GM04504 (cell line): ENCODE data around the gene MID1.

ENCODE experiments used
- DNase-seq: peaks from one replicate; pipeline ENCODE4 v3.0.0-alpha.2; 2012; ENCODE audit warnings: low read depth

Gene MID1

GRCh38 chrX:10485326-10485725 is 135.1 kb downstream of the MID1 start:
- DNase-seq, result no peak

DNA sequence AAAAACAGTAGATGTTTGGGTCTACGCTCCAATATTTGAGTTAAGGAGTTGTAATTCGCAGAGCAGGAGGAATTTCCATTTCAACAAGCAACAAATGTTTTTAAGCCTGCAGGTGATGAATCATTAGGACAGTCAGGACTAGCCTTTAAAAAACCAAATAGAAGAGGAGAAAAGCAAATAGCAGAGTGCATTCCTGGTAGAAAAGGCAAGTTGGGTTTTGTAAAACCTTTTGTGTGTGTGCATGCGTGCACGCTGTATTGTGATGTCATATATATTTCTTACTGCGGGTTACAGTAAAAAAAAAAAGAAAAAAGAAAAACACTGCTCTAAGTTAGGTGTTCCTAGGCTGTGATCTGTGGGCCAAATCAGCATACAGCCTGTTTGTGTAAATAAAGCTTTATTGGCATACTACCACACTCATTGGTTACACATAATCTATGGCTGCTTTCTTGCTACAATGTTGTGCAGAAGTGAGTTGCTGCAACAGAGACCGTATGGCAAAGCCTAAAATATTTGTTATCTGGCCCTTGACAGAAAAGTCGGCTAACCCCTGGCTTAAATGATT is 135.6 kb downstream of the MID1 start:
- no peak for DNase-seq

DNA sequence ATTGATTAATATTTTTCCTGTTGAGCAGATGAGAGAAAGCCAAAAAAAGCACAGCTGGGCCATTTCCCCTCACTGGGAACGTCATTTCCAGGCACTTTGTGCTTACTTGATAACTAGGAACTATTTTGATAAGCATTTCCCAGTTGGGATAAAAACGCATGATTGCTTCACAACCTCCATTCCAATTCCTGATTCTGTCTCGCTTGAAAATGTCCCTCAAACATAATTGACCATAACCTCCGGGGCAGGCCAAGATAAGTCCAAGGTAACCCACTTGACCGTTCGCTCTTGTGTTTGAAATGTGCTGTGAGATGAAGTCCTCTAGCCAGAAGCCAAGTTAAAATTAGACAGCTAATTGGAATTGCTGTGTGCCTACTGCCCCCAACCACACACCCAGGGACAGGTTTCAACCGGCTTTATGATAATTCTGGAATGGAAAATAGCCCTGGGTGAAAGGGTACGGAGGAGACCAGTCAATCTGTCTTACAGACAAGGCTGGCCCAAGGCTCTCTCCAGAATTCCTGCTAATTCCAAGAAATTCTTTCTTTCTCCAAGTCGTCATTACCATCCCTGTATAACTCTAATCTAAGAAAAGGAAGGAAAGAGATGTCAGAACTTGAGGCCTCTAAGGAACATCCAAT is 137.1 kb downstream of the MID1 start:
- no peak for DNase-seq

GRCh38 chrX:10482708-10483107 is 137.7 kb downstream of the MID1 start:
- DNase-seq, result no peak

DNA sequence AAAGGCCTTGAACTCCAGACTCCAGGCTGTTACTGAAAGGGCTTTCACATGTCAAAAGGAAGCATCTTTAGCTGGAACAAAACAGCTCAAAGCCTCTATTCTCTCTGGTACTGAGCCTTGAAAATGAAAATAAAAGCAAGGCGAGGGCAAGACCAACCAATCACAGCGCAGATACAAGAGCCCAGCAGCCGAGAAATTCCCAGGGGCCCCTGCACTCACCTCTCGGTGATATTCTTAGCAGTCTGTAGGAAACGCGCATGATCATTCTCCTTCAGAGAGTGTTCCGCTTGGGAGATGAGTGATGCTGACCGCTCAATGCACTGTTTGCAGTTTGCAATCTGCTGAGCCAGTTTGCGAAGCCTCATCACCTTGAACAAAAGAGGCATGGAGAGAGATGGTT is 138.1 kb downstream of the MID1 start:
- no peak for DNase-seq

- no peak for DNase-seq
Measured at GRCh38 chrX:10480861-10481260, 139.5 kb downstream of the MID1 start.

DNA sequence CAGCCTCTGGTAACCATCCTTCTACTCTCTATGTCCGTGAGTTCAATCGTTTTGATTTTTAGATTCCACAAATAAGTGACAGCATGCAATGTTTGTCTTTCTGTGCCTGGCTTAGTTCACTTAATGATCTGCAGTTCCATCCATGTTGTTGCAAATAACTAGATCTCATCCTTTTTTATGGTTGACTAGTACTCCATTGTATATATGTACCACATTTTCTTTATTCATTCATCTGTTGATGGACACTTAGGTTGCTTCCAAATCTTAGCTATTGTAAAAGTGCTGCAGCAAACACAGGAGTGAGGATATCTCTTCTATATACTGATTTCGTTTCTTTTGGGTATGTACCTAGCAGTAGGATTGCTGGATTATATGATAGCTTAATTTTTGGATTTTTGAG is 140.9 kb downstream of the MID1 start:
- DNase-seq, result no peak

DNA sequence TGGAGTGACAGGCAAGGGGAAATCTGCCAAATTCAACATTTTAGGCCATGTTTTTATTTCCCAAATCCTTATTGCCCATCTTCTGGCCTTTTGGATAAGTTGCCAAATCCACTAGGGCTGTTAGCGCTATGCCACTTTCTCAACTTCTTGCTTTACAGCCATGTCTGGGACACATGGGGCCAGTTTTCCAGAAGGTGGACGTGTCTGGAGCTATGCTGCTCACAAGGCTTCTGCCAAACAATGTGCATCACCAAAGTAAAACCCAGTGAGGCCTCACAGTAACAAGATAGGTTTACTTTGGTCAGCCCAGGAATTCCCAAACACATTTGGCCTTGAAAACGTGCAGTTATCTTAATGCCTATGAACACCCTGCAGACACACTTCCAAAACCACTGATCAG is 142.9 kb downstream of the MID1 start:
- DNase-seq, result no peak

DNA sequence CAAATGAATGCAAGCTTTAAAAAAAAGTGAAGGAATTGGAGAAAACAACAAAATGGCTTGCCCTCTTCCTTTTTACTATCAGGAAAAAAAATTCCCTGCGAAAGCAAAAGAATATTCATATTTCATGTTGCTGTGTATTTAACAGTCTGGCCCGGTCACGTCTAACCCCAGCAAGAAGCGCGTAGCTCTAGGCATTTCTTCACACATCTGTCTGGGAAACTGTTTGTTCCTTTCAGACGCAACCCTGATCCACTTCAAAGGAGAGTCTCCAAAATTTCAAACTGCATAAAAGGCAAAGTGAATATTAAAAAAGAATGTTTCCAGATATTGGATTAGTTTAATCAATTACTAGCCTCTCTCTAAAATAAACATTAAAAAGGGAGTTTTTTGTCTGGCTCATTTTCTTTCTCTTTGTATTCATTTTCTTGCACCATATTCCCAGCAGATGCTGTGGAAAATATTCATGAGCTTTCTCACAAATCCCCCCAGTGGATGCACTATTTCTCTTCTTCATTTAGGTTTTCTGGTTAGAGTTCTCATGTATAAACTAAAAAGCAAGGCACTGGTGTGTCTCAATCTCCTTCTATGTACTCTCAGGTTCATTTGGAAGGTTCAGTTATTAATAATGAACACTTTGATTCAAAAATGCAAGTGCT is 145.3 kb downstream of the MID1 start:
- no peak for DNase-seq

- no peak for DNase-seq
Measured at GRCh38 chrX:10474510-10474909, 145.9 kb downstream of the MID1 start.

GRCh38 chrX:10471418-10471817 is 149.0 kb downstream of the MID1 start:
- DNase-seq, result peak; percentile 21

GRCh38 chrX:10470009-10470408 is 150.4 kb downstream of the MID1 start:
- DNase-seq, result no peak

DNA sequence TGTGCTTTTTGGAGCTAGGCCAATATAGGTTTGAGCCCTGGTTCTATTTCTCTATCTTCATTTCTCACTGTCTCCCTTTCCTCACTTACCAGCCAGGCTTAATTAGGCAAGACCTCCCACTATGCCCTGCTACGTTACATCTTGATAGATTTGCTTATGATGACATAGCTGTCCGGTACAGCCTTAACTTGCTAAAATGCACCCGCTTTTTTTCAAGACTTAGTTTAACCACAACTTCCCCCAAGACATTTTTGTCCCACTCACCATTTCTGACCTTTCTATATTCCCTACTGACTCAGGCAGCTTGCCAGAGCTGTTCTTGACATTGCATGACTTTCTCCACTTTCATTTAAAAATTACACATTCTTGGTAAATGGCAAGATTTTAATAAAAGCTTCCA is 152.6 kb downstream of the MID1 start:
- no peak for DNase-seq

GRCh38 chrX:10465254-10465653 is 155.1 kb downstream of the MID1 start:
- DNase-seq, result no peak

DNA sequence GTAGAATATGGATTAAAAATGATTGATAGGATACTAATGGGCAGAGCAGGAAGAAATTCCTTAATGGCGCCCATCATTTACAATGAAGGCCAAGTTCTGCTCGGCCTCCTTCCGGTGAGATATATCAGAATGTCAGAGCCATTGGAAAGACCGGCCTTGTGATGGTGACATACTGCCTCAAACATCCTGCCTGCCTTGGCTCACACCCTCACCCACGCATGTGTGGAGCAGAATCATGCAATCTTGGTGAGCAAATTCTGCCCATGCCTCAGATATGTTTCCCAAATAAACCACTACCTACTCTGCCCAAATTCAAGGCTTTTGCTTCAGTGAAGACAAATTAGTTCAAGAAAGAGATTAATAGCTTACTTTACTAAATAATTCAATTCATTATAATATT is 163.3 kb downstream of the MID1 start:
- peak; percentile 9 for DNase-seq

- no peak for DNase-seq
Measured at GRCh38 chrX:10453945-10454344, 166.4 kb downstream of the MID1 start.

DNA sequence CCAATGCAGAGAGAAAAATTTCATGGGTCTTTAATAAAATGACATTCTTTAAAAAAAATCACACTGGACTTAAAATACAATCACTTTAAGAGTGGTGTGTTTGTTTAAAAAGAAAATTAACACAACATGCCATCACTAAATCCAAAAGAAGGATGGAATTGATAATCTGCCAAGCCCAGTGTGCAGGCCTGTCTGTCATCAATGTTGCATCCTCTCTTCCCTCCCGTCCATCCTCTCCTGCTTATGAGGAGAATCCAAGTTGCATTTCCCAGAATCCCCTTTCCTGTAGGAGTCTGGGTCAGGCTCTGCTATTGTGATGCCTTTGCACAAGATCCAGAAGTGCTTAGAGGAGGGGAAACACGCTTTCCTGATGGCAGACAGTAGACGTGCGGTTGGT is 169.4 kb downstream of the MID1 start:
- DNase-seq, result peak; percentile 32

DNA sequence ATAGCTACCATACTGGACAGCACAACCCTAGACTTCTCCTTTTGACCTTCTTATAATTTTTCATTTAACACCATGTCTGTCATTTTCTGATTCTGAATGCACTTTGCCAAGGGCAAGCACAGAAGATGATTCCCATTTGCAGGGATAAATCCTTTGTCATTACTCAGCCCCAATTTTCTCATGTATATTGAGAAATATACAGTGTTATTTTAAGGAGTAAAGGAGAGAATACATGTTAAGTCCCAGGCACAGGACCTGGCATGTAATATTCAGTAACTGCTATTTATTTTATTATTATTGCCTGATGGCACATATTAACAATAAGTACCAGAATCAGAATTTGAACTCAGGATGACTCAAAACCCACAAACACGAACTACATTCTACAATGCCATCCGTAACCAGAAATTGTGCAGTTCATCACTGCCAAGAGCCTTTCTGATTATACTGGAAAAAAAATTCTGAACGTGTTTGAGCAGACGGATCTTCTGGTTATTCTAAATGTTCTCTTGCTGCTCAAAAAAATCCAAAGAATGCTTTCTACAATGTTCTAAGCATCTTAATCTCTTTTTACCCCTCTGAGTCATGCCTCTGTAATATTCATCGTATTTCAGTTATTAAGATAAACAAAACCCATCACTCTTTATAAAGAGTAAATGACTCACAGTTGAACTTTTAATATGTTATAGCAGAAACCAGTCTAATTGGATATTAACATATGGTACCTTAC is 170.0 kb downstream of the MID1 start:
- peak; percentile 48 for DNase-seq

- no peak for DNase-seq
Measured at GRCh38 chrX:10447564-10448214, 172.7 kb downstream of the MID1 start.

DNA sequence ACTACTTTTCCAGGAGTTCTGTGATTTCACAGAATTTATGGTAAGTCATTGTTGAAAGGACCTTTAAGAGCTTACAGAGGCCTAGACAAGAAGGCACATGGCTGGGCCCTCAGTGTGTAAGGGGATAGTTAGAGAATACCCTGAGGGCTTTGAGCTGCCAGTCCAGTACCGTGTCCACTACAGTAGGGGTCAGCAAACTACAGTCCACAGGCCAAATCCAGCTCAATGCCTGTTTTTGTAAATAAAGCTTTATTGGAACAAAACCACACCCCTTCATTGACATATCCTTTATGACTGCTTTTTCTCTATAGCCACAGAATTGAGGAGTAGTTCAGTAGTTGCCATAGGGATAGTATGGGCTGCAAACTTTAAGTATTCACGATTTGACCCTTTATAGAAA is 176.2 kb downstream of the MID1 start:
- DNase-seq, result no peak

DNA sequence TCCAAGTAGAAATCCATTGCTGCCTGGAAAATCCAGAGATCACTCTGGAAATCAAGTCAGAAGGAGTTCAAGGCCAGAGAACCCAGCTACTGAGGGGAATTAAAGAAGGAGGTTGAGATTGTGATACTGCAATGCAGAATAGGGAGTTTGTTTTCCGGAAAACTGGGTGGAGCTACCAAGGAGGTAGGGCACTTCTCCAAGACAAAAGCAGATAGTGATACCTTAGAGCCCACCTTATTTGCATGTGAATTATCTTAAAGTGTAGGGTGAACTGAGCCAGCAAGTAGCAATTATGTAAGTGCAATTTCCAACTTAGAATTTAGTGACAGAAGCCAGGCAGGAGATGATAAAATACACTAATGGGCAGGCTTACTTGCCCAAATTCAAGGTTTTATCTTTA is 178.9 kb downstream of the MID1 start:
- no peak for DNase-seq

DNA sequence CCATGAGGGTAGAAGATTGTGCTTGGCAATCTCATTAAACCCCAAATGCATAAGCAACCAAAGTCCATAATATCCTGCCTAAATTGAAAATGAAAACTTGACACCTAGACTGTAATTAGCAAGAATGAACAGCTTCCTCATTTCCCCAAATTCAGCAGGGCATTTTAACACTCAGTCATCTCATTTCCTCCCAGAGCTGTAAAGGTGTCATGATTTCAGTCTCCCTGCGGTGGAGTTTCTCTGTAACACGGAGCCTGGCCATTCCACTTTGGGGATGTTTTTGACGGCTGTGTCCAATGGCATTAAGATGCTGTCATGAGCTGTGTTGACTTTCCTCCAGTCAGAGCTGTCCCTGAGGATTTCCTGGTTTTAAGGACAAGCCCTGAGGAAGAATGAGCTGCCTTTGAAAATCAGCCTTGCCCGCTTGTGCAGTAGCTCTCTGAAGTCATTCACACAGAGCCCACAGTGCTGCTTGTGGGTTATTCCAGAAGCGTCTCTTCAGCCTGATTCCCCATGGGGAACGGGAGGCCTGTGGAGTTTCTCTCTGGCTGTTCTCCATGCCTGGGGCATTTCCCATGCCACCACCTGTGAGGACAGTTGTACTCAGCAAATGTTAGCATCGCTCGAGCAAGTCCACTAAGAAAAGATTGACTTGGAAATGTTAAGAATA is 187.0 kb downstream of the MID1 start:
- DNase-seq, result no peak
